HG02571 (cell line): ENCODE data around the gene COL21A1.
"Not testable (repeated sequence)": the region's sequence is repeated elsewhere in the genome, so short reads cannot be mapped to it uniquely, and the experiment has no call there.

Experiments used
- ATAC-seq: cut with Tn5 transposase; IDR thresholded peaks from one replicate; pipeline ENCODE4 v1.9.1; 2021; ENCODE audit warnings: mild to moderate bottlenecking, moderate library complexity; ENCODE audit not compliant: unreplicated experiment

COL21A1 gene

DNA sequence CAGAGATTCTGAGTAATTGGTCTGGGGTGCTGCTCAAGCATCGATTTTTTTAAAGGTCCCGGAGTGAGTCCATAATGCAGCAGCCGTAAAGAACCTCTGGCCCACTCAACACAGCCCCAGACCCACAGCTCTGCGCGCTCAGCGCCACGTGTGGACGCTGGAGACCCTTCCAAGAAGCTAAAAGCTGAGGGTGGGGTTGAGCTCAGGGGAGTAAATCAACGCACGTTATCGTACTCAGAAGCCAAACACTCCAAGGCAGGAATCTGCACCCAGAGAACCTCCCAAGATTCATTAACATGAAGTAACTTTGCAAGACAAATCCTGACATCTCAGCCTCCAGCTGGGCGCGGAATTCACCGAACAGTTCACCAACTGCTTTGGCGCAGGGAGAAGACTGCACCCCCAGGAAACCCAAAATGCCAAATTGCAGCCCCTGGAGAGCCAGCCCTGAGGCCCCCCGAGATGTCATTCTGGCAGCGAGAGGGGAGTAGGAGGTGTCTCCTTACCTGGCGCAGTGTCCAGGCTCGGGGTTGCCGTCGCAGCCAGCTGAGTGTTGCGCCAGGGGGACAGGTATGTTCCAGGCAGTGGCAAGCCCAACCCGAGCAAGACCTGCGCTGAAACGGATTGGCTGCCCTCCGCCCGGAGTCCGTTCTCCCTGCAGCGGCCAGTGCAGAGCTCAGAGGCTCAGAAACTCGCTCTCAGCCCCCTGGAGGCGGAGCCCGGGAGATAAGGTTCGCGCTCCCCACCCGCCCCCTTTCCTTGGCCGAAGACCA lies at the start of gene COL21A1:
COL21A1 (minus strand) TSS at position 700 of the 773 bp plus-strand sequence. CDS start 64,962 bp downstream, outside the sequence.
- no peak for ATAC-seq

DNA sequence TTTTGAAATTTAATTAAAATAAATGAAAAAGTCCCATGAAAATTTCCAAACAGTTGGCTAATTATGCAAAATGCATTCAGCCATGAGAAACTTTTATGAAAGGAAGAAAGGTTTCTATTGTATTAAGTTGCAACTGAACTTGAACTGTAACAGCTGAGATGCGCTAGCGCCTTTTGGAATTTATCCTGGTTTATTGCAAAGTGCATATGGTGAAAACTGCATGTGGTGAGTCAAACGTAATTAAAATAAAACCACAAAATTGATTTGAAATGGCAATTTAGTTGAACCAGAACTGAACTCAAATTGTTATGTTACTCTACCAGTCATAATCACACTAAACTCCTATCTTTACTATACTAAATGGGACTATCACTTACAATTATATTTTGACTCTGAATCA lies 46.4 kb upstream of the COL21A1 start:
- ATAC-seq = no peak

DNA sequence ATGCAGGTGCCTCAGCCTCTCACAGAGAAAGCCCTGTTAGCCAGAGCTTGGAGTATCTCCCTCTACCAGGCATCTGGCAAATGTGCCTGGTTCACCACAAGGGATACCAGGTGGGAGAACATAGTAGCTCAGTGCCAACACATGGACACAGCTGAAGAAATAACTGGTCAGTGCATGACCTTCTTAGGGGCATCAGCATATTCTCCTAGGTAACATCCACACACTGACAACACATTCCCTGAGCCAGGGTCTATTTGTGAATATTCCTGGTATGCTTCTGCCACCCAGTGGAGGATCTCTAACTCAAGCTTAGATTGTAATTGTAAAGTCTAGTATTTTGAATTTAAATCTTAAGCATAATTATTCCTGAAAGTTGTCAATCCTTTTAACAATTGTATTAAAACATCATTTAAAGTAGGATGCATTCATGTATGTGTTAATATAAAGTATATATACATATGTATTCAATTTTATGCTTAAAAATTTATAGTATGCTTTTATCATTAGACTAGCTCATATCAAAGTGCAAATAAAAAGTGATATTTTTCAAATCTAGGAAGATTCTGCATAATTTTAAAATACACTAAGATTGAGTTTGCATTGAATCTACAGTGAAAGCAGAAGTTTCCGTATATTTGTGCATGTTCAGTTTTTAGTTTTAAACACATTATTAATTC lies 45.3 kb upstream of the COL21A1 start:
- ATAC-seq = no peak

DNA sequence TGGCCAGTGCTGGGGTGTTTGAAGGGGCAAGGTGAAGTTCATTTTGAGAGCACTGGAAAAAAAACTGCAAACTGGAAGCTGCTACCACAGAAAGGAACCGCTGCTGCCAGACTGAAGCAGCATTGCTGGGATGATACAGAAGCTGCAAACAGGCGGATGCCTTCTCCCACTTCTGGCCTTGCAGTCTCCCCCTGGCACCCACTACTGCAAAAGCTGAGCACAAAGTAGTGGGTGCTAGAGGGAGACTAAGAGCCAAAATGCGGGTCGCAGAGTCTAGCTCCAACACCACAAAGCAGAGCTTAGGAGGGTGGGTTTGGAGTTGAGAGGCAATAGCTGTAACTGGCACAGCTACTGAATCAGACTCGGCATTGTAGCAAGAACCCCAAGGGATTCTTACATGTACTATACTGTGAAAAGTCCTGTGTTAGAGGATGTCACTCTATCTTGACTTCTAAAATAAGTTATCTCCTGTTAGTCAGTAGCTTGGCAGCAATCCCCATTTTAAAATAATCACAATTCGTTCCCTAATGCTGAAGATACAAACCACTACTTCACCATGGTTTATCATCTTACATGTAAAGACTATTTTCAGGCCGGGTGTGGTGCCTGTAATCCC lies 44.0 kb upstream of the COL21A1 start:
- no peak for ATAC-seq

DNA sequence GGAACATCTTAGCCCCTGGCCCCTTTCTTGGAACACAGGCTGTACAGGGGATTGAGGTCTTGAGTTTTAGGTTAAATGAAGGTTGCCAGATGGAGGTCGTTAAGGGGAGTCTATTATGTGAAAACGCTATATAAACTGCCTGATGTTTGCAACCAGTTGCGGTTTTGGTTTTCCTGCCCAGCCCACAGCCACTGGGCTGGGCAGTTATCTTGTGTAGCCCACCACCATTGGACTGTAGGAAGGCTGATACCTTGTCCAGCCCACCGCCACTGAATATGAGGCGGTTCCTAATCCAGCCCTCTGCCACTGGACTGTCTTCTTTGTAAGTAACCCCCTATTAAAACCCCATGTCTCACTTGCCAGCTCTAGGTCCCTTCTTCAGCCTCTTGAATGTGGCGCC lies 42.3 kb upstream of the COL21A1 start:
- ATAC-seq = no peak

DNA sequence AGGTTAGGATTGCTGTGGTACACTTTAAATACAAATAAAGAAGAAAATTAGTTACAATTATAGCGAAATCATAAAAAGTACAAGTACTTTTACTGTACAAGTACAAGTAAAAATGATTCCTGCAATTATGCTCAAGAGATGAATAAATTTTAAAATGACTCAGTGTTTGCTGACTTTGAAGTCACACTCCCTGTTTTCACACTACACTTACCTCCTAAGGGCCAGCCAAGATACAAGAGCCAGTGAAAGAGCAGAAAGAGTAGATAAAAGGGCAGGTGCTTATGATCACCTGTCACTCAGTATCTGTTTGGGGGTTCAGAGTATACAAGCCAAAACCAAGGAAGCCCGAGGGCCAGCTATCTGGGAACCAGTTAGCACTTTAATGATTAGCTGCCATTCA lies 41.0 kb upstream of the COL21A1 start:
- no peak for ATAC-seq

DNA sequence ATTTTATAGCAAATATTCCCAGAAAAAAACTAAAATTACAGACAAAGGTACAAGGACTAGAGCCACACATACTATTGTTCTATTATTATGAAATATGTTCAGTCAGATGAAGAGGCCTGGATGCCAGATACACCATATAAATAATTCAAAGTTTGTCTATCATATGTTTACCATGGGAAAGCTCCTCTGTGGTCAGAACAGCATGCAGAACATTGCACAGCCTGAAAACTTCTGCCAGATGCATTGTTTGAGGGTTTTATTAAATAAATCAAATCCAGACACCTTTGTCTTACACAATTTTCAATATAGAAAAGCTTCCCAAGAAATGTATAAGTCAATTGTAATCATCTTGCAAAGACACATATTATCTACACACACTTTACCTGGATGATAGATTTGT lies 35.0 kb upstream of the COL21A1 start:
- no peak for ATAC-seq

DNA sequence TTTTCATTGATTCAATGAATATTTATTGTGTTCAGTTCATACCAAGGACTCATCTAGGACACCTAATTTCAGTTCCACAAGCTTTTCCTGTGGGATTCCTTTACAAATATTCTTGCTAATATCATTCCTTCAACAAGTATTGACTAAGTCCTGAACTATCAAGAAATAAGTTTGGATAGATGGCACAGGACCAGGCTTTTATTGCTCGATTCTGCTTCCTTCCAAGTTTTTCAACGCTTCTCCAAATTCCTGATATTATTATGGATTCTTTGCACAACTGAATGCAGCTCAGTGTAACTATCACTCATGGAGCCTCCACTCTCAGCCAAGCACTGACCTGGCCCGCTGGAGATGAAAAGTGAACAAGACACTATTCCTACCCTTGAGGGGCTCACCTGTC lies 32.7 kb upstream of the COL21A1 start:
- ATAC-seq = no peak

DNA sequence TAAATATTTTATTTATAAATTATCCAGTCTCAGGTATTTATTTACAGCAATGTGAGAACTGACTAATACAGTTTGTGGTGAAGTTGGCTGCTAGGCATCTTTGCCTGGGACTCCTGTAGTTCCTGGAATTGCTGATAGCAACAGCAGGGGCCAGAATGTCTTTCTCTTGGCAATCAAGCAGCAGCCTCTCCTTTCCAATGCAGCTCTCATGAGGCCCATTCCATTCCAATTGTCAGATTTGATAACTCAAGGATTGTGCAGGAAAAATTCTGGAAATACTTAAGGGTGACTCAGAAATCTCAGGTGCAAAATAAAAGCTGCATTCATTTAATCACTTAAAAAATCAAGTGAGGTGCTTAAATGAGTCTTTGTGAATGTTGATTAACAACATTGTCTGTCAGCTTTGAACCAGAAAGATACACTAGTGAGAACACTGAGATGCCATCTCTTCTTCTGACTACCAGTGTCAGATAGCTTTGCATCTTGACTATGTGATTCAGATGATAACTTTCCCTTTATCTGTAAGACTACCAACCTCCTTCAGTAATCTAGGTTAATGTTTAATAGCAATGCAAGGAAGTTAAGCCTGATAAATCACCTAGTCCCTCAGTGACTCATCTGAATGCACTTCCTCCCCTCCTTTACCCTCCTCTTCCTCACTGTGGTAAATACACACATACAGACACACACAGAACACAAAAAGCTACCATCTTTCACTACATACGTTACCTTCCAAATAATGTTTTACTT lies 32.1 kb upstream of the COL21A1 start:
- ATAC-seq = no peak

DNA sequence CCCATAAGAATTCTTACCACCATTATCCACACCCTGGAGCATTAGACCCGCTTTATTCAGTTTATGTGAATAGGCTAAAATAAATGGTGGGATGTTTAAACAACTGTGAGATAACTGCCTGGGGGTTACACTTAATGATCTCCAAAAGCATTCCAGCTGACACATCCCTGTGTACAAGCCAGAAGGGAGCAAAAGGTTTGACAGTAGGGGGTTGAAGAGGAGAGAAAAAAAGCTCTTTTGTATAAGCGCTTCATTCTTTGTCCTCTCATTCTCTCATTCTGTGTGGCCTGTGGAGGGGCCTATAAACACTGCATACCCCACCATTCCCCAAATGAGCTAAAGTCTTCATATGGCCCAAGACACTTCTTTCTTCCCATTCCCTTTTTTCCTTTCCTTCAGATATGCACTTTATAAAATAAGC lies 30.8 kb upstream of the COL21A1 start:
- ATAC-seq = no peak

DNA sequence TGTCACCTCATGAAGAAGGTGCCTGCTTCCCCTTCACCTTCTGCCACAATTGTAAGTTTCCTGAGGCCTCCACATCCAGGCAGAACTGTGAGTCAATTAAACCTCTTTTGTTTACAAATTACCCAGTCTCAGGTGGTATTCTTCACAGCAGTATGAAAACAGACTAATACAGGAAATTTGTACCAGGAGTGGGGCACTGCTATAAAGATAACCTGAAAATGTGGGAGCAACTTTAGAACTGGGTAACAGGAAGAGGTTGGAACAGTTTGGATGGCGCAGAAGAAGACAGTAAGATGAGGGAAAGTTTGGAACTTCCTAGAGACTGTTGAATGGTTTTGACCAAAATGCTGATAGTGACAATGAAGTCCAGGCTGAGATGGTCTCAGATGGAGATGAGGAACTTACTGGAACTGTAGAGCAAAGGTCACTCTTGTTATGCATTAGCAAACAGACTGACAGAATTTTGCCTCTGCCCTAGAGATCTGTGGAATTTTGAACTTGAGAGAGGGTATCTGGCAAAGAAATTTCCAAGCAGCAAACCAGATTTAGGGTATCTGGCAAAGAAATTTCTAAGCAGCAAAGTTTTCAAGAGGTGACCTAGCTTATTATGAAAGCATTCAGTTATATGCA lies 23.5 kb upstream of the COL21A1 start:
- ATAC-seq = no peak

DNA sequence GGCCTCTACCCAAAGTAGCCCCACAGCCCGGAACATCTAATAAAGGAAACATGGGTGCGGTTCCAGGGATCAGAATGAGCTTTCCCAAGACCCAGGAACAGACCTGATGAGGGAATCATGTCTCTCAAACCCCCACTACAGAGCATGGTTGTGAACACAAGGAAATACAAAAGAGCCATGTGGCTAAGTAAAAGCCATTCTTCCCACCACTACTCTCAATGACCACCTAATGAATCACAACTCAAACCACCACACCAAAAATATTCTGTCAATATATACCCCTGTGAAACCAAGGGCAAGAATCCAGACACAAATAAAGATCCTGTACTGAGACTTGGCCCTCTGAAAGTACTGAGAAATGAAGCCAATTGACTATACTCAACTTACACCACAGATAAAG lies 20.9 kb upstream of the COL21A1 start:
- ATAC-seq = no peak

DNA sequence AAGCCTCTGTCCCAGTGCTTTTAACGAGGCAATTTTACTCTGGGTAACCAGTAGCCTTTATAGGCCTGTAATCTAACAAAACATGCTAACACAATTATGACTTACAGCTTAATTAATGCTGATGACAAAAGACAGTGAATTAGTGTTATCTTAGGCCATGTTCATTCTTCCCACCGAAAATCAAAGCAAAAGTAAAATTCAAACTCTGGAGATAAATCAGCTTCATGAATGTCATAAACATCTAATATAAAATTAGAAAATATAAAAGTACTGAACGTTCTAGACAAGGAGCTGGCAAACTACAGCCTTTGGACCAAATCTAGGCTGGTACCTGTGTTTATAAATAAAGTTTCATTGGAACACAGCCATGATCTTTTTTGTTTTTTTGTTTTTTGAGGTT lies 18.6 kb upstream of the COL21A1 start:
- no peak for ATAC-seq

DNA sequence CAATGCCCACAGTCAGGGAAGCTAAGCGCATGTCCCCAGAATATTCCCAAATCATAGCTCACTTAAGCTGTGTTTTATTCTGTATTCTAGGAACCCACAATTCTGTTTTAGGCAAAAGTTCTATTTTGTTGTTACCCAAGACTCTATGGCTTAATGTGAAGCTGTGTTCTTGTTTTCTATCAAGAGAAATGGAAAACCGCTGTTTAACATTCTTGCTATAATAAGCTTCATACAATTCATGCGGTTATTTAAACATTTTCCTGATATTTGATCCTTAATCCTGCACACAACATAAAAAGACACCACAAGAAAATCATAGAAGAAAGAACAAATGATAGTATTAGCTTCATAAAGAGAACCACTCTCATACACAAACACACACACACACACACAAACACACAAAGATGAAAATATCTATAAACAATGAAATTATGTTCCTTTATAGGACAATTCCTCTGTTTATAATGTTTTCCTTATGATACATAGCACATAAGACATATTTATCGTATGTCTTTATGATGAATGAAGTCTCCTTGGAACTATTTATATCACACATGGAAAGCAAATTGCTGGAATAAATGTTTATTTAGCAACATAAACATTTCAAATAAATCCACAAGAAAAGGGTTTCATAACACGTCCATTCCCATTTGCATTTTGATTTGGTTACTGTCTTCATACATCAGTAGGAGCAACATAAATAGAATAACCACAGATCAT lies 16.4 kb upstream of the COL21A1 start:
- ATAC-seq = no peak

DNA sequence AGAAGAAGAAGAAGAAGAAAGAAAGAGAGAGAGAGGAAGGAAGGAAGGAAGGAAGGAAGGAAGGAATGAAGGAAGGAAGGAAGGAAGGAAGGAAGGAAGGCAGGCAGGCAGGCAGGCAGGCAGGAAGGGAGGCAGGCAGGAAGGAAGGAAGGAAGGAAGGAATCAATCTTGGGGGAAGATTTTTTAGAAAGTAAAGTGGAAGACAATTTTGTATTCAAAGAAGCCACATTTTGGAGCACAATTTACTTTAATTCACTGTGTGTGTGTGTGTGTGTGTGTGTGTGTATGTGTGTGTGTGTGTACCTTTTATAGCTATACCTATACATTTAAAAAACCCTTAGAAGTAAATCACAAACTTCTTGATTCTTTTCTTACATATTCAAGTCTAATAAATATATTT lies 13.2 kb upstream of the COL21A1 start:
- not testable (repeated sequence) for ATAC-seq

DNA sequence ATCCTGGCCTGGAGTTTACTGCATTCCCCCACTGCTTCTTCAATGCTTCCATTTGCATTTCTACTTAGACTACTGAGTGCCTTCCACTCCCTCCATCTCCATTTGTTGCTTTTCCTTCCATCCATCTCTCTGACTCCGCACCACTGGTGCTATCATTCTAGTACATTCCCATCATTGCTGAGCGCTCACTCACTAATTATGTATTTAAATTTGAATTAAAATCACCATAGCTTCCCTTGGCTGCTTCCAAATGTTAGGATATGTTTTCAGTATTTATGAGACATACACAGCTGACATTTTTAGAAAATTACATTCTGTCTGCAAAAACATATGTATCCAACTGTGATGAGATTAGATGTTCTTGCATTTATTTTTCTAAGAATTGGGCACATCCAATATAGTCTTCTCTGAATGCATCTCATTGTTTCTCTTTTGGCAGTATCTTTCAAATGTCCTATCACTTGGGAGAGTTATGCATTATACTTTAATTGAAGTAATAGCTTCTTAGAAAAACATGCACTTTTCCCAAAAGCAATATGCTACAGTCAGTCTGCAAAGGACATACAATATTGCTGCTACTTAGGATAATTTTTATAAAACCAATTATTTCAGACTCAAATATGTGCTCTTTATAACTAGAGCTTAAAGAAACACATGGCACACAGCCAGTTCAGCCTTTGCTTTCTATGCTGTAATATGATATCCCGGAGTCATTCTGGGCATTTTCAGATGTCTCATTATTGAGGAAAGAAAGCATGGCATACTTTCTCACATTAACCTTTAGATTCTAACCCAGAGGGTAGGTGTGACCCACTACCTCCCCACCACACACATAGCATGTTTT lies 12.1 kb upstream of the COL21A1 start:
- no peak for ATAC-seq

DNA sequence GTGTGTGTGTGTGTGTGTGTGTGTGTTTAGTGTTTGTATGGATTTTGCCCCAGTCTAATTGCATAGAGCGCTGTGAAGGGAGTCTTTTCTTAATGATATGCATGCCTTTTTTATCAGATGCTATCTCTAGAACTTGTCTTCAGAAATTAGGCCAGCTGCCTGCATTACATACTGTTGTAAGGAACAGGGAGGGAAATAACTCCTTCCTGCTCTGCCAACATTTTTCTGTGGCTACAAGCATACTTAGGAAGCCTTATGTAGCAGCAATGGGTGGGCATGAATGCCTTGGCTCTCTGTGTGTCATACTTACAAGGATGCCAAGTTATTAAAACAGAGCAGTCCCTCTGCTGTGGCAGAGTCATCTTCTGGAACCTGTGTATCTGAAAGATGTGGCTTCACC lies 8.0 kb upstream of the COL21A1 start:
- ATAC-seq = no peak

DNA sequence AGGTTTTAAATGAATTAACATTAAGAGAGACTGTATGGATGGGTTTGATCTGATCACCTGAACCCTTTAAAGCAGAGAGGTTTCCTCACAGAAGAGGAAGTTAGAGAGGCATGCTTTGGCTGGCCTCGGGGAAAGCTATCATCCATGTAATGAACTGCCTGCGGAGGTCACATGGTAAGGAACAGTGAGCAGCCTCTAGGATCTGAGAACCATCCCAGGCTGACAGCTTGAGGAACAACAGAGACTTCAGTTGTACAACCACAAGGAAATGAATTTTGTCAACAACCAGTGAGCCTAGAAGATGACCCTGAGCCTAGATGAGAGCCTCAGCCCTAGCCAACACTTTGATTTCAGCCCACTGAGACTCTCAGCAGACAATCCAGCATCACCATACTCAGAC lies 2.9 kb upstream of the COL21A1 start:
- ATAC-seq = no peak

DNA sequence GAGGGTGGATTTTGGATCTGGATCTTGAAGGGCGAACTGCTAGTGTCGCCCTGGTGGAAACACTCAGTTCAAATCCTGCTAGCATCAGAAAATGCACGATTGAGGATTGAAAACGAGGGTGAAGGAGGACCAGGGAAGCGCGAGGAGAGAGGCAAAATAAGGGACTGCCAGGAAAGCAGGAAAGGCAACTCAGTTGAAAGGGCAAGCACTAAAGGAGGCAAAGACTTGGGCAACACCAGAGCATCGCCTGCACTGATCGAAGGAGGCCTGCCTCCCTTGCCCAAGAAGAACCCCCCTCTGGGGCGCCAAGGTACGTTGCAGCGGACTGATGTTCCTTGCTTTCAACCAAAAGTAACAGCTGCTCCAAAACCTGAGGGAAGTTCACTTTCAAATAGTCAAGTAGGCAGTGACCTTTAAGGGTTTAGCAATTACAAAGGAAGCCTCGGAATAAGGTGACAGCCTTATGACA lies 308 bp upstream of the COL21A1 start:
- no peak for ATAC-seq
